Left colon (tissue), 2 donors: ENCODE measurements around the gene PAPOLB. TPM values are rescaled to one million over a fixed set of nuclear protein-coding genes. Genes with fewer than 3 reads are reported as not detected.

Experiments
- ATAC-seq: fragments of 200-7000 bp; cut with Tn5 transposase; one replicate; pipeline ENCODE4 v1.9.1; 2020; ENCODE audit warnings: mild to moderate bottlenecking, moderate library complexity
- DNase-seq, 2 donors: peaks; one replicate each; pipeline ENCODE4 v3.0.0-alpha.2; 2020
- intact Hi-C, 2 donors: fragments of 100-400 bp; cut with DNase I in 1 of 2; cut with micrococcal nuclease in 1 of 2; formaldehyde crosslinking; loops; one replicate each; pipeline versions ENCODE4 v1.11.2 to v1.14.0; 2022; cut with DNase I, micrococcal nuclease
- total RNA-seq, 2 donors: library from RNA; stranded (reverse); fragmentation: NEBNext Ultra II Directional; extraction: Animal tissue kit (Norgen Biotek cat#: 25700); gene quantifications; one replicate each; pipeline ENCODE4 v1.2.1, GENCODE V29; 2021
- donor health status: DM: no; HTN: no; CAD: no.
- donor health status: DM: yes; HTN: yes; CAD: no.

PAPOLB gene
- total RNA-seq, 2 donors from 2014 or later, result 0.11 TPM; not detected in 1

DNA sequence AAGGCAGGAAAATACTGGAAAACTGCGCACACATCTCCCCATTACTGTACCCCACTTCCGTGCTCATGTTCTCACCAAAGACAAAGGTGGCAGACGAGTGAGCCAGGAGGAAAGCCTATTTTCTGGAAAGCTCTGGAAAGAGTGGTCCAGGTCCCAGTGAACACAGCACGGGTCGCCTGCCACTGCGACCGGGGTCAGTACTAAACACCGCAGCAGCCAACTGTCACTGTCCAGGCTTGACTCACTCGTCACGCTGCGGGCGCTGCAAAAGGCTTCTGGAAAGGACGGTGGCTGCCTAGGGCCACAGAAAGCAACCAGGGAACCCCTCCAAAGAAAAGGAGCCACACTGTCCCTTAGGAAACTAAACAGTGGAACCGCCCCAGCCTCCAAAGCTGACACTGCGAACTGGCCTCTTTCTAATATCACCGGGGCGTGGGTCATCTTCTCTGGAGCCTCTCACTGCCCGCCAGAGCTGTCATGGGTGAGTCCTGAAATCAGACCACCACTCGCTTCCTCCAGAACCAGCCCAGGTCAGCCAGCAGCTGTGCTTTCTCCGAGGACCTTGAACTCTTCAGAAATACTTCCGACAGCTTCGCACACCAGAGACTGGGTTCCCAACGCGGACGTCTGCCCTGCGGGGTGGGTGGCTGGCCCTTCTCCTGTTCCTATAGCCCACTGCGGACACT is 17.7 kb upstream of the PAPOLB start:
- ATAC-seq (no peak), DNase-seq (no peak)
- intact Hi-C loops, result no loop called here

- DNase-seq (no peak), ATAC-seq (no peak)
- intact Hi-C loops, result no loop called here
Measured at GRCh38 chr7:4878336-4879335, 16.8 kb upstream of the PAPOLB start.

DNA sequence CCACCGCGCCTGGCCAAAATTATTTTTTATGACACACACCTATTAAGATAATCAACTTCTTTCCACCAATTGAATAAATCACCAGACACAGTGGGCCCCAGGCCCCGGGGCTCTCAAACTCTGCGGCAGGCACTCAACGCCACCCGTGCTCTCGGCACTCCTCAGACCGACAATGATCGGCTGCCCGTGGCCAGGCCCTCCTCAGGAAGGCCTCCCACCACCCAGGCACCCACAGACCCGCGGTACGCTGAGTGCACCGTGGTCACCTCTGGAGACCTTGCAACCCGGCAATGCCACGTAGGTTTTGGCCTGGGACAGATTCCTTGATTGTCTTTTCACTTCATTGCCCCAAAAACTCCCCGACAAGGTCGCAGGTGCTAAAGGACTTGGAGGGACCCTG is 14.8 kb upstream of the PAPOLB start:
- intact Hi-C loops, result no loop called here
- no peak for ATAC-seq
- DNase-seq, result no peak

DNA sequence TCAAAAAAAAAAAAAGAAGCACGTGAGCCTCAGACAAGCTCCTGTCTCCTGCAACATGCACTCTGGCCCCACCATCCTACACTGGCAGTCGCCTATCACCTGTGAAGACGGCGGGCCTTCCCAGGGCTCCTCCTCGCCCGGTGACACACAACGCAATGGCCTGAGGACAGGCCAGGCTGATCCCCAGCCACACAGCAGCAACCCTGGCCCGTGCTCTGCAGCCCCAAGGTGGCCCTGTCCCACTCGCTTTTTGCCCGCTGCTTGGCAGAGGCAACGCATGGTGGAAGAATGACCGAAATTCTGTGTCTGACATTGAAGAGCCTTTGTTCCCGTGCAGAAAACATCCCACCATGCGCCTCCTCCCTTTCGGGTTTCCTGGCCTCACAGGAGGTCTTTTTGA is 13.6 kb upstream of the PAPOLB start:
- ATAC-seq, result no peak
- intact Hi-C loops, result no loop called here
- no peak for DNase-seq

- ATAC-seq (no peak), DNase-seq (no peak)
- intact Hi-C loops, result no loop called here
Measured at GRCh38 chr7:4873071-4873944, 11.5 kb upstream of the PAPOLB start.

GRCh38 chr7:4871930-4872675 is 10.3 kb upstream of the PAPOLB start:
- intact Hi-C loops, result no loop called here
- DNase-seq (no peak), ATAC-seq (no peak)

DNA sequence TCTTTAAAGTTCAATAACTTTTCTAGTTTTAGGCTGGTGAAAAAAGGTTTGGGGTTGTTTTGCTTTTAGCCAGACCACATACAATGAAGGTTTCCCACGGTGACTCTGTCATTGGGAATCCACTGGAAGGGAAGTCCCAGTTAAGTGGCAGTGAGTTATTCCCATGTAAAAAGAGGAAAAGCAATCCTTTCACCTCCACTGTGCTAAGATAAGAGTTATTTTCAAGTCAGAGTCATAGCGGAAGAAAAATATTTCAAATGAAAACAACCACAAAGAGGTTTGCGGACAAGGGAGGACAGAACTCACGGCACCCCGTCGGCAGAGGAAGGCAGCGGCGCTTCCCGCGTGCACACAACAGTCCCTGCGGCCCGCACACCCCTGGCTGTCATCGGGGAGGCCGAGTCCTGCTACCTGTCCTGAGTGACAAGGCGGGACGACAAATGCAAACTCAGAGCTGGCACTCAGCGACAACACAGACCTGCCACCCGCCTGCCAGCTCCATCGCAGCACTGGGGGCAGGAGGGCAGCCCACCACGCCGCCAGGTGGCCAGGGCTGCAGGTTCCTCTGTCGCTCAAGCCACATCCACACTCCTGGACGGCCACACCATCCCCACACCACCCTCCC is 9.3 kb upstream of the PAPOLB start:
- intact Hi-C loops, result no loop called here
- no peak for DNase-seq
- ATAC-seq, result no peak

GRCh38 chr7:4868493-4868892 is 6.7 kb upstream of the PAPOLB start:
- intact Hi-C loops, result no loop called here
- no peak for ATAC-seq
- DNase-seq, result no peak

DNA sequence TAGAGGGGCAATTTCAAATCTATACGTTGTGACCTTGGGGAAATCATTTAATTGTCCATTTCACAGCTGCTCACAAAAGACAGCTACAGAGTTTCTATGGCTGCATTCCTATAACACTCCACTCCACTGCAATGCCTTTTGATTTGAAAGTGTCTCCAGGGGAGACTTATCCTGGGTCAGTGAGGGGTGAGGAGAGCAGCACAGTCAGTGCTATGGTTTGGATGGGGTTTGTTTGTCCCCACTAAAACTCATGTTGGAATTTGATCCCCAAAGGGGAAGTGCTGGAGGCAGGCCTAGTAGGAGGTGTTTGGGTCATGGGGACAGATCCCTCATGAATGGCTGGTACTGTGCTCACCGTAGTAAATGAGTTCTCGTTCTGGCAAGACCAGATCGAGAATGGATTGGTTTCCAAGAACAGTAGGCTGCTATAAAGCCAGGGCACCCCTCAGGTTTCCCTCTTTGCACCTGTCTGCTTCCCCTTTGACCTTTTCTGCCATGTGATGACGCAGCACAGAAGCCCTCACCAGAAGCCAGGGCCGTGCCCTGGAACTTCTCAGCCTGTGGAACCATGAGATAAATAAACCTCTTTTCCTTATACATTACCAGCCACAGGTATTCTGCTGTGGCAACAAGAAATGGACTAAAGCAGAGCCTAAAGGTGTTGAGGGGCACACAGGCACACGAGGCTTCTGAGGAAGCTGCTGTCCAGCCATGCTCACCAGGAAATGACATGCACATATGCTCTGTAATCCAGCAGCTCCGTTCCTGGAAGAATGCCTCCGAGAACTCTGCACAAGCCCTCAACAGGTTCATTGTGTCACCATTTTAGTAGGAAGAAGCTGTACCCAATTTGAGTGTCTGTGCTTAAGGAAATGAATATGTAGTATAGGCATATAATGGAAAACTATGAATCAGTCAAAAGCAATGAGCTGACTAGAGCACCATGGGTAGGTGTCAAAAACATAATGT is 5.0 kb upstream of the PAPOLB start:
- DNase-seq, result no peak
- intact Hi-C loops, result no loop called here
- no peak for ATAC-seq

DNA sequence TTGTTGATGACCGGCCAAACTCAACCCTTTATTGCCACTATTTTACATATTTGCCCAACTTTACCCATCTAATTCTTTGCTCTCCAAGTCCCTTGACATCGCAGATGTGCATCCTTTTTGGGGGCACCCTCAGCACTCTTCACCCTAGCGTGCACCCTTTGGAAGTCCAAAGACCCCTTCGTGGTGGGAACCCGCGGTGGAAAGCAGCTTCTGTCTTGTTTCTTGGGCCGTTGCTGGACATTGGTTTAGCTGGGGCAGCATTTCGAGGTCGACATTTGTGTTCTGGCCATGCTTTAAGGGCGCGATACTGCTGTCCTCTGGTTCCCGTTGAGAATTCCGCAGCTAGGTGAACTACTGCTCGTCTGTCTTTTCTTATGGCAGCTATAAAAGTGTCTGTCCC is 326 bp upstream of the PAPOLB start:
- DNase-seq (no peak), ATAC-seq (no peak)
- intact Hi-C loops, result no loop called here

DNA sequence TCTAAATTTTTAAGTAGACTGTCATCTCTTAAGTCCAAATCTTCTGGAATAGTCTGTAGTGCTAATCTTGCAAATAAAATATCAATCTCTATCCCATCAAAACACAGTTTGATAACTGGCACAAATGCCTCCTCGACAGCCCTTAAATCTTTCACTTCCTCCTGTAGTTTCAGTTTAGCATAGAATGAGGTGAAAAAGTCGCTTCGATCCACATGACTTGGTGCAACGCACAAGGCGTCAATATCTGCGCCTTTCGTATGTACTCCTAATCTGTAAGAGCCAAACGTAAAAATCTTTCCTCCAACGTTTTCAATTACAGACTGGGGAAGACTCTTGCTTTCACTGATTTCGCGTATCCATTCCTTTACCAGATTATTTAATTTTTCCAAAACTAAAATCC is 603 bp downstream of the PAPOLB start:
- DNase-seq (no peak), ATAC-seq (no peak)
- intact Hi-C loops, result no loop called here

DNA sequence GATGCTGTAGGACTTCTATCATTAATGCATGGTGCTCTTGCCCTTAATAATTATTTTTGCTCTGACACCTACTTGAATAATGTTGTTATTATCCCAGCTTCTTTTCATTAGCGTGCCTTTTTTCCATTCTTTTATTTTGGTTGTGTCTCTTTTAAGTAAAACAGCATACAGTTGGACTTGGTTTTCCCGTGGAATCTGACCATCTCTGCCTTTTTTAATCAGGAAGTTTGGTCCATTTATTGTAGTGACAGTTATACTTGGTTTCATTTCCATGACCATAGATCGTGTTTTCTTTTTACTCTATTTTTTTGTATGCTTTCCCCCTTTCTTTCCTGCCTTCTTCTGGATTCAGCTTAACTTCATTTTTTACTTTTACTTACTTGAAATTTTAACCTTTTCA is 4.6 kb downstream of the PAPOLB start:
- intact Hi-C loops, result no loop called here
- no peak for ATAC-seq
- no peak for DNase-seq

DNA sequence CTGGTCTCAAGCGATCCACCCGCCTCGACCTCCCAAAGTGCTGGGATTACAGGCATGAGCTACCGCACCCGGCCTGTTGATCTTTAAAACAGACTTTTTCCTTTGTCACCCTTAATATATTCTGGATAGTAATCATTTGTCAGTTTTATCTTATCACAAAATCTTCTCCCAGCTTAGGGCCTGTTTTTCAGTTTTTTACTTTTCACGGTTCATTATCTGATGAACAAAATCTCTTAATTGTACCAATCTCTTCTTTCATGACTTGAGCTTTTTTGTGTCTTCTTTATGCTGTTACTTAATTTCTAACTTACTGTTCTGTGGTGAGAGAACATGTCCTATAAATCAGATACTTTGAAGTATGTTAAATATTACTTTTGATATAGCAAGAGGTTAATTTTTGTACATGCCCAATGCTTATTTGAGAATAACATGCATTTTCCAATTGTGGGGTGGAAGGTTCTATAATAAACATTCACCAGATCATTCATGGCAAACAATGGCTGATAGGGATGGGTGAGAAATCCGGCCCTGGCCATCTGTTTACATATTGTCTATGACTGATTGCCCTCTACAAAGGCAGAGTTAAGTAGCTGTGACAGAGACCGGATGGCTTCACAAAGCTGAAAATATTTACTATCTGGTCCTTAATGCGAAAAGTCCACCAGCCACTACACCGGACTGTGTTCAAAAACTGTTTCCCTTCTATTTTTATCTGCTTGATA is 5.3 kb downstream of the PAPOLB start:
- DNase-seq, result no peak
- ATAC-seq, result no peak
- intact Hi-C loops, result no loop called here

- ATAC-seq, result no peak
Measured at GRCh38 chr7:4854916-4855315, 6.9 kb downstream of the PAPOLB start.

GRCh38 chr7:4851459-4852422 is 10.1 kb downstream of the PAPOLB start:
- no peak for ATAC-seq
- intact Hi-C loops, result no loop called here
- DNase-seq, result no peak

More at GRCh38 chr7:4854916-4855315, 6.9 kb downstream of the PAPOLB start:
- DNase-seq, result no peak
- intact Hi-C loops, result no loop called here
